ENCODE measurements around the gene ATP10A. TPM values are rescaled to one million over a fixed set of nuclear protein-coding genes. Genes with fewer than 3 reads are reported as not detected.

Gene ATP10A
- total RNA-seq, 1 experiment from 2014 or later: 2.1 TPM

DNA sequence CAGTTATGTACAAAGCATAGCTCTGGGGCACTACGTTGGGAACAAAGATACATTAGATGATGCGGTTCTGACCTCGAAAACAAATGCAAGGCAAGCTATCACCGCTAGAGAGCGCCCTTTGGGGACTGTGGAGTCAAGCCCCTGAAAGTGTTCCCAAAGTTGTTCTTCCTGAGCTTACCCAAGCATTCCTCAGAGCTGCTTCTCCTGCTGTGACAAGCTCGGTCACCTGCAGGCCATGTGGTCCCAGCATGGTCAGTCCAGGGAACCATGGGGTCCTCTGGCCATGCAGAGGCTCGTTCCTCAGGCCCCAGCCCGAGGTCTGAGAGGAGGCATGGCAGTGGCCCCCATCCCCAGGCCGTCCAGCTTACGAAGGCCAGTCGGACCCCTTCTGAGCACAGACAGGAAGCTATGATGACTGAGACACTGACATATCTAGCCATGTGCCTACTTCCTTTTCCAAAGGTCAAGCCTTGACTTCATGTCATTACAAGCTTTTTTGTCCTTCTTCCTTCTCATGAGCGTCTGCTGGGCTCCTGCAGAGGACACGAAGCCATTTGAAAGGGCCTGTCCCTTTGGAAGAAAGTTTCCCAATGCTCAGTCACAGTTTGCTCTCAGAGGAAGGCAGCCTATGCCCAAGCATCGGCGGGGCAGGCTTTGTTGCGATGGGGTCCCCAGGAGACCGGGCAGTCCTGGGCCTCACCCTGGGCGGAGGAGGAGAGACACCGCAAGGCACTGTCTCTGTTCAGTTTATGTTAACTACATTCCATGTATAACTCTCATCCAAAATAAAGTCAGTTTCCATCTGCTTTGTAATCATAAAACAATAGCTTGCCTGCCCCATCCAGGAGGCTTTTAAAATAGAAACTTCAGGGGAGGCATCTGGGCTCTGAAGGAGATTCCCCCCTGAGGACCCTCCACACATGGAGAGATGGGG, 79.3 kb downstream of the ATP10A start:
- ATAC-seq (peak; percentile 80), DNase-seq (ENCODE audit: low spot score) (peak; percentile 86)
- Mint-ChIP-seq H3K9me3 (no peaks in the 10 kb centered on the region), H3K36me3 (no peaks in the 10 kb centered on the region), H3K4me3 (no peak overlapping the region), H3K27ac (no peak overlapping the region), H3K4me1 (peaks cover 20% of the 10 kb centered on the region), H3K27me3 (ENCODE audit: low read depth) (no peaks in the 10 kb centered on the region)
- ChIA-PET POLR2A (interaction anchor here (0.5 to 1.0 kb wide), 3 partner anchors 99 to 299 kb away, joined by 3 to 7 read pairs (median 3); no protein-coding TSS in a partner anchor), CTCF (interaction anchor here (0.5 to 3.4 kb wide), 67 partner anchors 9 to 1097 kb away, joined by 3 to 72 read pairs (median 4); partner anchors contain the start of genes ATP10A and GABRA5)
- TF ChIP-seq, protein P1, sequence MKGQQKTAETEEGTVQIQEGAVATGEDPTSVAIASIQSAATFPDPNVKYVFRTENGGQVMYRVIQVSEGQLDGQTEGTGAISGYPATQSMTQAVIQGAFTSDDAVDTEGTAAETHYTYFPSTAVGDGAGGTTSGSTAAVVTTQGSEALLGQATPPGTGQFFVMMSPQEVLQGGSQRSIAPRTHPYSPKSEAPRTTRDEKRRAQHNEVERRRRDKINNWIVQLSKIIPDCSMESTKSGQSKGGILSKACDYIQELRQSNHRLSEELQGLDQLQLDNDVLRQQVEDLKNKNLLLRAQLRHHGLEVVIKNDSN (CRISPR knock-in tag; IDR thresholded peaks at IDR 0.05): 0 out of 2 replicates have a peak, but pooled peaks have one; percentile 15
- TF ChIP-seq KAT7 (CRISPR knock-in tag; IDR thresholded peaks at IDR 0.05; ENCODE audit: borderline replicate concordance) (no peak), ZNF396 (CRISPR knock-in tag; IDR thresholded peaks at IDR 0.05; ENCODE audit: borderline replicate concordance) (no peak), GABPB1 (CRISPR knock-in tag; IDR thresholded peaks at IDR 0.05) (no peak), EMX1 (CRISPR knock-in tag; IDR thresholded peaks at IDR 0.05) (no peak), TEAD1 (CRISPR knock-in tag; IDR thresholded peaks at IDR 0.05) (no peak), PRRX2 (CRISPR knock-in tag; IDR thresholded peaks at IDR 0.05) (no peak), ZNF423 (CRISPR knock-in tag; IDR thresholded peaks at IDR 0.05) (0 out of 2 replicates have a peak, but pooled peaks have one; percentile 6), FOXP1 (CRISPR knock-in tag; IDR thresholded peaks at IDR 0.05; ENCODE audit: borderline replicate concordance) (peak; percentile 58; the same call in 1 of the 2 replicates)
- TF ChIP-seq, protein P2, sequence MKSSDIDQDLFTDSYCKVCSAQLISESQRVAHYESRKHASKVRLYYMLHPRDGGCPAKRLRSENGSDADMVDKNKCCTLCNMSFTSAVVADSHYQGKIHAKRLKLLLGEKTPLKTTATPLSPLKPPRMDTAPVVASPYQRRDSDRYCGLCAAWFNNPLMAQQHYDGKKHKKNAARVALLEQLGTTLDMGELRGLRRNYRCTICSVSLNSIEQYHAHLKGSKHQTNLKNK (CRISPR knock-in tag; IDR thresholded peaks at IDR 0.05): no peak
- TF ChIP-seq, protein P3, sequence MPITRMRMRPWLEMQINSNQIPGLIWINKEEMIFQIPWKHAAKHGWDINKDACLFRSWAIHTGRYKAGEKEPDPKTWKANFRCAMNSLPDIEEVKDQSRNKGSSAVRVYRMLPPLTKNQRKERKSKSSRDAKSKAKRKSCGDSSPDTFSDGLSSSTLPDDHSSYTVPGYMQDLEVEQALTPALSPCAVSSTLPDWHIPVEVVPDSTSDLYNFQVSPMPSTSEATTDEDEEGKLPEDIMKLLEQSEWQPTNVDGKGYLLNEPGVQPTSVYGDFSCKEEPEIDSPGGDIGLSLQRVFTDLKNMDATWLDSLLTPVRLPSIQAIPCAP (CRISPR knock-in tag; IDR thresholded peaks at IDR 0.05): no peak
- TF ChIP-seq, protein P4, sequence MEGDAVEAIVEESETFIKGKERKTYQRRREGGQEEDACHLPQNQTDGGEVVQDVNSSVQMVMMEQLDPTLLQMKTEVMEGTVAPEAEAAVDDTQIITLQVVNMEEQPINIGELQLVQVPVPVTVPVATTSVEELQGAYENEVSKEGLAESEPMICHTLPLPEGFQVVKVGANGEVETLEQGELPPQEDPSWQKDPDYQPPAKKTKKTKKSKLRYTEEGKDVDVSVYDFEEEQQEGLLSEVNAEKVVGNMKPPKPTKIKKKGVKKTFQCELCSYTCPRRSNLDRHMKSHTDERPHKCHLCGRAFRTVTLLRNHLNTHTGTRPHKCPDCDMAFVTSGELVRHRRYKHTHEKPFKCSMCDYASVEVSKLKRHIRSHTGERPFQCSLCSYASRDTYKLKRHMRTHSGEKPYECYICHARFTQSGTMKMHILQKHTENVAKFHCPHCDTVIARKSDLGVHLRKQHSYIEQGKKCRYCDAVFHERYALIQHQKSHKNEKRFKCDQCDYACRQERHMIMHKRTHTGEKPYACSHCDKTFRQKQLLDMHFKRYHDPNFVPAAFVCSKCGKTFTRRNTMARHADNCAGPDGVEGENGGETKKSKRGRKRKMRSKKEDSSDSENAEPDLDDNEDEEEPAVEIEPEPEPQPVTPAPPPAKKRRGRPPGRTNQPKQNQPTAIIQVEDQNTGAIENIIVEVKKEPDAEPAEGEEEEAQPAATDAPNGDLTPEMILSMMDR (IDR thresholded peaks at IDR 0.05): peak; percentile 69
- TF ChIP-seq, protein P5, sequence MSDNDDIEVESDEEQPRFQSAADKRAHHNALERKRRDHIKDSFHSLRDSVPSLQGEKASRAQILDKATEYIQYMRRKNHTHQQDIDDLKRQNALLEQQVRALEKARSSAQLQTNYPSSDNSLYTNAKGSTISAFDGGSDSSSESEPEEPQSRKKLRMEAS (CRISPR knock-in tag; IDR thresholded peaks at IDR 0.05): peak; percentile 61; the same call in 1 of the 2 replicates
- TF ChIP-seq, protein P6, sequence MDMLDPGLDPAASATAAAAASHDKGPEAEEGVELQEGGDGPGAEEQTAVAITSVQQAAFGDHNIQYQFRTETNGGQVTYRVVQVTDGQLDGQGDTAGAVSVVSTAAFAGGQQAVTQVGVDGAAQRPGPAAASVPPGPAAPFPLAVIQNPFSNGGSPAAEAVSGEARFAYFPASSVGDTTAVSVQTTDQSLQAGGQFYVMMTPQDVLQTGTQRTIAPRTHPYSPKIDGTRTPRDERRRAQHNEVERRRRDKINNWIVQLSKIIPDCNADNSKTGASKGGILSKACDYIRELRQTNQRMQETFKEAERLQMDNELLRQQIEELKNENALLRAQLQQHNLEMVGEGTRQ (CRISPR knock-in tag; IDR thresholded peaks at IDR 0.05): no peak
- TF ChIP-seq, protein P7, sequence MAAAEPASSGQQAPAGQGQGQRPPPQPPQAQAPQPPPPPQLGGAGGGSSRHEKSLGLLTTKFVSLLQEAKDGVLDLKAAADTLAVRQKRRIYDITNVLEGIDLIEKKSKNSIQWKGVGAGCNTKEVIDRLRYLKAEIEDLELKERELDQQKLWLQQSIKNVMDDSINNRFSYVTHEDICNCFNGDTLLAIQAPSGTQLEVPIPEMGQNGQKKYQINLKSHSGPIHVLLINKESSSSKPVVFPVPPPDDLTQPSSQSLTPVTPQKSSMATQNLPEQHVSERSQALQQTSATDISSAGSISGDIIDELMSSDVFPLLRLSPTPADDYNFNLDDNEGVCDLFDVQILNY (CRISPR knock-in tag; IDR thresholded peaks at IDR 0.05): no peak

DNA sequence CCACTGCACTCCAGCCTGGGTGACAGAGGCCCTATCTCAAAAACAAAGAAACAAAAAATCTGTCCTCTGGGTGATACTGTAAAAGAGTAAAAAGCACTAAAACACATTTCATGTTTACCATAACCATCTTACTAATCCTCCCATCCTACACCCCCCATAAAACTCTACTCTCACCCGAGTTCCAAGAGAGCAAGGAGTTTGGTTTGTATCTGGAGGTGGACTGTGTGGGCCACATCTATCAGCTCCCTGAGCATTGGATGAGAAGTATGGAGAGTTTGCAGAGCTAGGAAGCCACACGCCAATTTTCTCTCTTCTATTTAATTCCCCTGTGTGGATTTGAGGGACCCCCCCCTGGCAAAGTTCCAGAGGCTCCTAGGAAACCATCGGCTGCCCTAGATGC, 80.0 kb downstream of the ATP10A start:
- H3K27ac Mint-ChIP-seq: no peak overlapping the region
- H3K4me1 Mint-ChIP-seq: peaks cover 17% of the 10 kb centered on the region
- CTCF ChIA-PET: interaction anchor here (0.7 to 3.4 kb wide), 59 partner anchors 9 to 1098 kb away, joined by 3 to 72 read pairs (median 5); partner anchors contain the start of genes ATP10A and GABRA5
- no peaks in the 10 kb centered on the region for H3K36me3 Mint-ChIP-seq
- ATAC-seq: no peak
- DNase-seq (ENCODE audit: low spot score): no peak
- H3K4me3 Mint-ChIP-seq: no peak overlapping the region
- POLR2A ChIA-PET: interaction anchor here (1.0 kb wide), 1 partner anchor 300 kb away, joined by 3 read pairs; no protein-coding TSS in a partner anchor
- no peaks in the 10 kb centered on the region for H3K27me3 Mint-ChIP-seq (ENCODE audit: low read depth)
- no peaks in the 10 kb centered on the region for H3K9me3 Mint-ChIP-seq
- TF ChIP-seq ZNF219 (CRISPR knock-in tag; IDR thresholded peaks at IDR 0.05; ENCODE audit: borderline replicate concordance) (no peak), ZNF671 (CRISPR knock-in tag; IDR thresholded peaks at IDR 0.05) (no peak), FOXP1 (CRISPR knock-in tag; IDR thresholded peaks at IDR 0.05; ENCODE audit: borderline replicate concordance) (no peak), FOXK1 (CRISPR knock-in tag; IDR thresholded peaks at IDR 0.05) (no peak), MXD4 (CRISPR knock-in tag; IDR thresholded peaks at IDR 0.05; ENCODE audit: borderline replicate concordance) (no peak)
- TF ChIP-seq, protein P8, sequence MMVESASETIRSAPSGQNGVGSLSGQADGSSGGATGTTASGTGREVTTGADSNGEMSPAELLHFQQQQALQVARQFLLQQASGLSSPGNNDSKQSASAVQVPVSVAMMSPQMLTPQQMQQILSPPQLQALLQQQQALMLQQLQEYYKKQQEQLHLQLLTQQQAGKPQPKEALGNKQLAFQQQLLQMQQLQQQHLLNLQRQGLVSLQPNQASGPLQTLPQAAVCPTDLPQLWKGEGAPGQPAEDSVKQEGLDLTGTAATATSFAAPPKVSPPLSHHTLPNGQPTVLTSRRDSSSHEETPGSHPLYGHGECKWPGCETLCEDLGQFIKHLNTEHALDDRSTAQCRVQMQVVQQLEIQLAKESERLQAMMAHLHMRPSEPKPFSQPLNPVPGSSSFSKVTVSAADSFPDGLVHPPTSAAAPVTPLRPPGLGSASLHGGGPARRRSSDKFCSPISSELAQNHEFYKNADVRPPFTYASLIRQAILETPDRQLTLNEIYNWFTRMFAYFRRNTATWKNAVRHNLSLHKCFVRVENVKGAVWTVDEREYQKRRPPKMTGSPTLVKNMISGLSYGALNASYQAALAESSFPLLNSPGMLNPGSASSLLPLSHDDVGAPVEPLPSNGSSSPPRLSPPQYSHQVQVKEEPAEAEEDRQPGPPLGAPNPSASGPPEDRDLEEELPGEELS (CRISPR knock-in tag; IDR thresholded peaks at IDR 0.05): no peak
- TF ChIP-seq, protein P9, sequence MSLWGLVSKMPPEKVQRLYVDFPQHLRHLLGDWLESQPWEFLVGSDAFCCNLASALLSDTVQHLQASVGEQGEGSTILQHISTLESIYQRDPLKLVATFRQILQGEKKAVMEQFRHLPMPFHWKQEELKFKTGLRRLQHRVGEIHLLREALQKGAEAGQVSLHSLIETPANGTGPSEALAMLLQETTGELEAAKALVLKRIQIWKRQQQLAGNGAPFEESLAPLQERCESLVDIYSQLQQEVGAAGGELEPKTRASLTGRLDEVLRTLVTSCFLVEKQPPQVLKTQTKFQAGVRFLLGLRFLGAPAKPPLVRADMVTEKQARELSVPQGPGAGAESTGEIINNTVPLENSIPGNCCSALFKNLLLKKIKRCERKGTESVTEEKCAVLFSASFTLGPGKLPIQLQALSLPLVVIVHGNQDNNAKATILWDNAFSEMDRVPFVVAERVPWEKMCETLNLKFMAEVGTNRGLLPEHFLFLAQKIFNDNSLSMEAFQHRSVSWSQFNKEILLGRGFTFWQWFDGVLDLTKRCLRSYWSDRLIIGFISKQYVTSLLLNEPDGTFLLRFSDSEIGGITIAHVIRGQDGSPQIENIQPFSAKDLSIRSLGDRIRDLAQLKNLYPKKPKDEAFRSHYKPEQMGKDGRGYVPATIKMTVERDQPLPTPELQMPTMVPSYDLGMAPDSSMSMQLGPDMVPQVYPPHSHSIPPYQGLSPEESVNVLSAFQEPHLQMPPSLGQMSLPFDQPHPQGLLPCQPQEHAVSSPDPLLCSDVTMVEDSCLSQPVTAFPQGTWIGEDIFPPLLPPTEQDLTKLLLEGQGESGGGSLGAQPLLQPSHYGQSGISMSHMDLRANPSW (CRISPR knock-in tag; conservative IDR thresholded peaks at IDR 0.05; ENCODE audit: low read depth): no peak
- TF ChIP-seq, protein P10, sequence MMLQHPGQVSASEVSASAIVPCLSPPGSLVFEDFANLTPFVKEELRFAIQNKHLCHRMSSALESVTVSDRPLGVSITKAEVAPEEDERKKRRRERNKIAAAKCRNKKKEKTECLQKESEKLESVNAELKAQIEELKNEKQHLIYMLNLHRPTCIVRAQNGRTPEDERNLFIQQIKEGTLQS (CRISPR knock-in tag; conservative IDR thresholded peaks at IDR 0.05): no peak

Measured in WTC11 (cell line).